ENCODE data around the gene MC5R. TPM values are rescaled to one million over a fixed set of nuclear protein-coding genes. Genes with fewer than 3 reads are reported as not detected.

Gene MC5R
- total RNA-seq, 1 experiment from 2014 or later = not detected

DNA sequence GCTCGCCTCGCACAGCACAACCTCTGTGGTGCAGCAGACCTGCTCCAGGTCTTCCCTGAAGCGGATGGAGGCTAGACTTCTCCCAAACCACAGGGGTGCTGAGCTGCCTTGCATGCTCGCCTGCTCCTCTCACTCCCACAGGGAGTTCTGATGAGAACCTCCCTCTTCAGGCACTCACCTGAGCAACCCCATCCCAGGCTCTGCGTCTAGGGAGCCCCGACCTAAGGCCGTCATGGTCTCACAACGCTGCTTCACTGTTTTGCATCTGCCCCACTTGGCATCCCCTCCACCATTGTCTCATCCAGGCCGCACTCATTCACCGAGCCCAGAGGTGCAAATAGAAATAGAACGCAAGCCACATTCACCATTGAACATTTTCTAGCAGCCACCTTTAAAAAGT lies 24.6 kb upstream of the MC5R start:
- H3K4me1 ChIP-seq (ENCODE audit: insufficient read depth, low read length, poor library complexity, severe bottlenecking) = peaks cover 4% of the 10 kb centered on the region
- peaks cover 33% of the 10 kb centered on the region for H3K27me3 ChIP-seq (replicated peaks; ENCODE audit: insufficient read depth, low read depth, low read length, poor library complexity)
- no peak overlapping the region for H3K4me3 ChIP-seq (ENCODE audit: low read depth, low read length, poor library complexity, severe bottlenecking)
- no peak overlapping the region for H3K27ac ChIP-seq (ENCODE audit: low read depth, low read length, poor library complexity, severe bottlenecking)
- TF ChIP-seq, protein P1, sequence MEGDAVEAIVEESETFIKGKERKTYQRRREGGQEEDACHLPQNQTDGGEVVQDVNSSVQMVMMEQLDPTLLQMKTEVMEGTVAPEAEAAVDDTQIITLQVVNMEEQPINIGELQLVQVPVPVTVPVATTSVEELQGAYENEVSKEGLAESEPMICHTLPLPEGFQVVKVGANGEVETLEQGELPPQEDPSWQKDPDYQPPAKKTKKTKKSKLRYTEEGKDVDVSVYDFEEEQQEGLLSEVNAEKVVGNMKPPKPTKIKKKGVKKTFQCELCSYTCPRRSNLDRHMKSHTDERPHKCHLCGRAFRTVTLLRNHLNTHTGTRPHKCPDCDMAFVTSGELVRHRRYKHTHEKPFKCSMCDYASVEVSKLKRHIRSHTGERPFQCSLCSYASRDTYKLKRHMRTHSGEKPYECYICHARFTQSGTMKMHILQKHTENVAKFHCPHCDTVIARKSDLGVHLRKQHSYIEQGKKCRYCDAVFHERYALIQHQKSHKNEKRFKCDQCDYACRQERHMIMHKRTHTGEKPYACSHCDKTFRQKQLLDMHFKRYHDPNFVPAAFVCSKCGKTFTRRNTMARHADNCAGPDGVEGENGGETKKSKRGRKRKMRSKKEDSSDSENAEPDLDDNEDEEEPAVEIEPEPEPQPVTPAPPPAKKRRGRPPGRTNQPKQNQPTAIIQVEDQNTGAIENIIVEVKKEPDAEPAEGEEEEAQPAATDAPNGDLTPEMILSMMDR (conservative IDR thresholded peaks at IDR 0.05; ENCODE audit: low read depth, low read length) = no peak
- no peak for TF ChIP-seq EZH2 (IDR thresholded peaks at IDR 0.05; ENCODE audit: borderline replicate concordance, low read depth, low read length, poor library complexity, severe bottlenecking)
- H3K36me3 ChIP-seq (ENCODE audit: insufficient read depth, low read length, poor library complexity, severe bottlenecking) = no peaks in the 10 kb centered on the region
- no peak for DNase-seq (ENCODE audit: low spot score)
- BruUV-seq (replicated peaks) = no TSS peak
- intact Hi-C loops (cut with micrococcal nuclease; ENCODE audit: unreplicated experiment) = loop anchor here (10.0 kb wide), 1 partner anchor 55 kb away; no protein-coding TSS in a partner anchor
- POLR2A ChIA-PET (ENCODE audit: low non-redundant PET) = no interaction called here
- no peaks in the 10 kb centered on the region for H3K9me3 ChIP-seq (ENCODE audit: low read depth, low read length, poor library complexity, severe bottlenecking)
- CTCF ChIA-PET = no interaction called here

DNA sequence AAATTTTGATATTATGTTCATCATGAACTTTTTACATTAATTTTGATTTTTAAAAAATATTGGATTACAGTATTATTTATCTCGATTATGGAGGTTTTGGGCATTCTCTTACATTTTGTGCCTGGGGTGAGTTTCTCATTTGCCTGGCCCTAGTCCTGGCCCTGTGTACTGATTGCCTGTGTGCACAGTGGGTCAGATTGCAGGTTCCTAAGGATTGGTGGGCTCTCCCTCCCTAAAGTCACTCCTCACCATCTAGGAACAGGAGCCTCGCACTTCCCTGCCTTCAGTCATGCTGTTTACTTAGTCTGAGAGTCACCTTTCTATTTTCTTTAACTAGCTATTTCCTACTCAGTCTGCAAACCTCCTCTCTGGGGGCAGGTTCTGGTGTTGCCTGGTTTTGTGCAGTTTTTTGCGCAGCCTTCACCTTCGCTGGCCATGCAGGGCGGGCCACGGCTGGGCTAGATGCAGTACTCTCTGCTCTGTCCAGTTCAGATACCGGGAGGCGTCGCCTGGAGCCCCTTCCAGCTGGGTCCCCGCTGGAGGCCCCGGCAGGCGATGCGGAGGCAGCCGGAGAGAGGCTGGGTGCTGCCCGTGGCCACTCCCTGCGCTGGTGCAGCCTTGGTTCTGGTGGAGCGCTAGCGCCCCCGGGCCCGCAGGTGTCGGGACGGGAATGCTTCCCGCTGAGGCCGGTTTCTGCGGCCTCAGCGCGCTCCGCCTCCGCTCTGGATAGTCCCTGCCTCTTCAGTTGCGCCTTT lies 23.3 kb upstream of the MC5R start:
- DNase-seq (ENCODE audit: low spot score) = peak; percentile 58
- BruUV-seq (replicated peaks) = no TSS peak
- peaks cover 4% of the 10 kb centered on the region for H3K4me1 ChIP-seq (ENCODE audit: insufficient read depth, low read length, poor library complexity, severe bottlenecking)
- no peak for TF ChIP-seq EZH2 (IDR thresholded peaks at IDR 0.05; ENCODE audit: borderline replicate concordance, low read depth, low read length, poor library complexity, severe bottlenecking)
- TF ChIP-seq, protein P1 (conservative IDR thresholded peaks at IDR 0.05; ENCODE audit: low read depth, low read length) = peak; percentile 57
- H3K36me3 ChIP-seq (ENCODE audit: insufficient read depth, low read length, poor library complexity, severe bottlenecking) = no peaks in the 10 kb centered on the region
- intact Hi-C loops (cut with micrococcal nuclease; ENCODE audit: unreplicated experiment) = loop anchor here (5.0 kb wide), 1 partner anchor 243 kb away; no protein-coding TSS in a partner anchor
- no peaks in the 10 kb centered on the region for H3K9me3 ChIP-seq (ENCODE audit: low read depth, low read length, poor library complexity, severe bottlenecking)
- no peak overlapping the region for H3K27ac ChIP-seq (ENCODE audit: low read depth, low read length, poor library complexity, severe bottlenecking)
- ChIA-PET POLR2A (ENCODE audit: low non-redundant PET) (no interaction called here), CTCF (interaction anchor here (1.0 kb wide), 1 partner anchor 12 kb away, joined by 4 read pairs; no protein-coding TSS in a partner anchor)
- peaks cover 34% of the 10 kb centered on the region for H3K27me3 ChIP-seq (replicated peaks; ENCODE audit: insufficient read depth, low read depth, low read length, poor library complexity)
- peak overlapping the region; percentile 9 for H3K4me3 ChIP-seq (ENCODE audit: low read depth, low read length, poor library complexity, severe bottlenecking)

DNA sequence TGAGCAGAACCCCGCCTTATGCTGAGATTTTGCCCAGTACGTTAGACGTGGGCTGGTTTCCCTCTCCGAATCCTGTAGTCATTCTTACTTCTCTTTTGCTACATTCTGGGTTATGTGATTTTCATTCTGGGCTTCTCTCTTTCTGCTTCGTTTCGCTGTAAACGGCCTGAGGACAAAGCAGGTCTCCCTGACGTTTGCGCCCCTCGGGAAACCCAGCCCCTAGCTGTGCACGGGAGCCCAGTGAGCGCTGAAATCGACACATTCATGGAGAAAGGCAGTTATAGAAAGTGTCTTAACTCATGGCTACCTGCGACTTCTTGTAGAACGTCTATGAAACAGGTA lies 22.7 kb upstream of the MC5R start:
- intact Hi-C loops (cut with micrococcal nuclease; ENCODE audit: unreplicated experiment) = loop anchor here (5.0 kb wide), 1 partner anchor 244 kb away; no protein-coding TSS in a partner anchor
- ChIA-PET CTCF (interaction anchor here (1.0 kb wide), 1 partner anchor 11 kb away, joined by 4 read pairs; no protein-coding TSS in a partner anchor), POLR2A (ENCODE audit: low non-redundant PET) (no interaction called here)
- Histone ChIP-seq H3K4me3 (ENCODE audit: low read depth, low read length, poor library complexity, severe bottlenecking) (peak overlapping the region; percentile 9), H3K36me3 (ENCODE audit: insufficient read depth, low read length, poor library complexity, severe bottlenecking) (no peaks in the 10 kb centered on the region), H3K9me3 (ENCODE audit: low read depth, low read length, poor library complexity, severe bottlenecking) (no peaks in the 10 kb centered on the region), H3K27me3 (replicated peaks; ENCODE audit: insufficient read depth, low read depth, low read length, poor library complexity) (peaks cover 36% of the 10 kb centered on the region), H3K27ac (ENCODE audit: low read depth, low read length, poor library complexity, severe bottlenecking) (no peak overlapping the region), H3K4me1 (ENCODE audit: insufficient read depth, low read length, poor library complexity, severe bottlenecking) (peaks cover 4% of the 10 kb centered on the region)
- BruUV-seq (replicated peaks) = no TSS peak
- TF ChIP-seq, protein P1 (conservative IDR thresholded peaks at IDR 0.05; ENCODE audit: low read depth, low read length) = no peak
- no peak for TF ChIP-seq EZH2 (IDR thresholded peaks at IDR 0.05; ENCODE audit: borderline replicate concordance, low read depth, low read length, poor library complexity, severe bottlenecking)
- DNase-seq (ENCODE audit: low spot score) = no peak
